ENCODE results near the gene NFE2L2. TPM values are rescaled to one million over a fixed set of nuclear protein-coding genes. Genes with fewer than 3 reads are reported as not detected.

The NFE2L2 gene
- total RNA-seq, 3 donors from 2014 or later (not counting 1 experiment from before 2014, with no cell fraction given) = 76.0 to 99.8 (median 84.6) TPM

DNA sequence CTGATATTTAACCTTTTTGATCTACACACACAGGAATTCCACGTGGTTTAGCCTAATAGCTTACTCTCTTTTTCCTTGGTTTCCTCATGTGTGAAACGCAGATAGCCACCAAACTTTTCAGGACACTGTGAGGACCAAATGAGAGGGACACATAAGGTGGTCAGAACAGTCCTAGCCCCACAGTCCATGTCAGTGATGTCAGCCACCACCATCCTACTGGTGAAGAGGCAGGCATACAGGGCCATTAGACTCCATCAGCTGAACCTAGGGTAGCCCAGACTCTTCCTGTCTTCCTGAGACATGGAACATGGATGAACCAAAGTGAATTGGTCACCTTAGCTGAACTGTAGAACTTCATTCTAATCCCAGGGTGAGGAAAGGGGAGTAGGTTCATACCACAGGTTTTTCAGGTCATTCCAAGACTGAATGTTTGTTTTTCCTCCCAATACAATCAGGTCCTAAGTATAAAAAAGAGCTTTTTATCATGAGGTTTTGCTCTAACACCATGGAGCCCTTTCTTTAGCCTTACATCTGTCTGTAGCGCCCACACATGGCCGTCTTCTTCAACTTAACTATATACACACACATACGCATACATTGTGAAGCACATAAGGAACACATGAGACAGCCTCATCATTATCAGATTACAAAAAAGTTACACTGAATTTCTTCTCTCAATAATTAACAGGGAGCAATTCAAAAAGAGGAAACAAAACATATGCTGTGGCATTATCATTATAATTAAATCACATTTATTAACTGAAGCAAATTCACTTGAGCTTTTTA lies 18.5 kb upstream of the NFE2L2 start:
- ATAC-seq (no peak), DNase-seq (no peak)
- no peaks in the 10 kb centered on the region for H3K9me3 Mint-ChIP-seq
- WGBS (ENCODE audit: insufficient coverage) = 95% methylated on average over 5 of the region's 5 CpGs
- peaks cover 11% of the 10 kb centered on the region for H3K4me1 ChIP-seq (ENCODE audit: control insufficient read depth, insufficient read depth, low read length)
- H3K4me1 Mint-ChIP-seq = peaks cover 15 to 22% of the 10 kb centered on the region in 2 donors
- no peaks in the 10 kb centered on the region for H3K27me3 Mint-ChIP-seq (ENCODE audit: low read depth in 2 of 2)
- no peak overlapping the region for H3K4me3 Mint-ChIP-seq
- H3K9me3 ChIP-seq (ENCODE audit: control insufficient read depth, insufficient read depth, low read length) = no peaks in the 10 kb centered on the region
- intact Hi-C loops (cut with micrococcal nuclease) = no loop called here
- H3K27ac ChIP-seq (ENCODE audit: low read length) = no peak overlapping the region
- no peak overlapping the region for H3K27ac Mint-ChIP-seq
- H3K4me3 ChIP-seq (ENCODE audit: low read length) = no peak overlapping the region
- TF ChIP-seq, protein P1, sequence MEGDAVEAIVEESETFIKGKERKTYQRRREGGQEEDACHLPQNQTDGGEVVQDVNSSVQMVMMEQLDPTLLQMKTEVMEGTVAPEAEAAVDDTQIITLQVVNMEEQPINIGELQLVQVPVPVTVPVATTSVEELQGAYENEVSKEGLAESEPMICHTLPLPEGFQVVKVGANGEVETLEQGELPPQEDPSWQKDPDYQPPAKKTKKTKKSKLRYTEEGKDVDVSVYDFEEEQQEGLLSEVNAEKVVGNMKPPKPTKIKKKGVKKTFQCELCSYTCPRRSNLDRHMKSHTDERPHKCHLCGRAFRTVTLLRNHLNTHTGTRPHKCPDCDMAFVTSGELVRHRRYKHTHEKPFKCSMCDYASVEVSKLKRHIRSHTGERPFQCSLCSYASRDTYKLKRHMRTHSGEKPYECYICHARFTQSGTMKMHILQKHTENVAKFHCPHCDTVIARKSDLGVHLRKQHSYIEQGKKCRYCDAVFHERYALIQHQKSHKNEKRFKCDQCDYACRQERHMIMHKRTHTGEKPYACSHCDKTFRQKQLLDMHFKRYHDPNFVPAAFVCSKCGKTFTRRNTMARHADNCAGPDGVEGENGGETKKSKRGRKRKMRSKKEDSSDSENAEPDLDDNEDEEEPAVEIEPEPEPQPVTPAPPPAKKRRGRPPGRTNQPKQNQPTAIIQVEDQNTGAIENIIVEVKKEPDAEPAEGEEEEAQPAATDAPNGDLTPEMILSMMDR (IDR thresholded peaks at IDR 0.05) = no peak
- no peaks in the 10 kb centered on the region for H3K36me3 Mint-ChIP-seq
- no peaks in the 10 kb centered on the region for H3K27me3 ChIP-seq (ENCODE audit: control insufficient read depth, insufficient read depth, low read length)
- no peaks in the 10 kb centered on the region for H3K36me3 ChIP-seq (ENCODE audit: control insufficient read depth, insufficient read depth, low read length)

DNA sequence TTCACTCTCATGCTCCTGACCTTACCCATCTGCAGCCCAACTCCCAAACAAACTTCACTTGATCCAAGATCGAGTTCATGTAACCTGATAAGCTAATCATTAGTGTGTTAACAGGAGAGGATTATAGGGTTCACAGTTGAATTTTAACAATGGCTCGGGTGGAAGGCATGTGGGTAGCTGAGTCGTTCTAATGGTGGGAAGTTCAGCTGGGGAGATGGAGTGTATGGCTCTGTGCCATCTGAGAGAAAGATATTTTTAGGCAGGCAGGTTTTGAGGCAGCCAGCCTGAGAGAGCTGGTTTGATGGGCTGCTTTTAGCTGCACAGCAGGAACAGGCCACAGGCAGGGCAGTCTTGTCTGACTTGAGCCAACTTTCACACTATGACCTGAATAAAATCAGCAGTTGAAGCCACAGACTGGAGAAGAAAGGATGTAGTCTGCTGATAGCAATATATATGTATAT lies 17.7 kb upstream of the NFE2L2 start:
- intact Hi-C loops (cut with micrococcal nuclease) = no loop called here
- Histone ChIP-seq H3K27ac (ENCODE audit: low read length) (no peak overlapping the region), H3K4me3 (ENCODE audit: low read length) (no peak overlapping the region), H3K36me3 (ENCODE audit: control insufficient read depth, insufficient read depth, low read length) (no peaks in the 10 kb centered on the region), H3K9me3 (ENCODE audit: control insufficient read depth, insufficient read depth, low read length) (no peaks in the 10 kb centered on the region), H3K4me1 (ENCODE audit: control insufficient read depth, insufficient read depth, low read length) (peaks cover 11% of the 10 kb centered on the region), H3K27me3 (ENCODE audit: control insufficient read depth, insufficient read depth, low read length) (no peaks in the 10 kb centered on the region)
- Mint-ChIP-seq H3K4me3 (no peak overlapping the region), H3K36me3 (no peaks in the 10 kb centered on the region), H3K27me3 (ENCODE audit: low read depth in 2 of 2) (no peaks in the 10 kb centered on the region), H3K9me3 (no peaks in the 10 kb centered on the region), H3K27ac (no peak overlapping the region), H3K4me1 (peaks cover 15 to 22% of the 10 kb centered on the region in 2 donors)
- WGBS (ENCODE audit: insufficient coverage) = 57% methylated on average over 3 of the region's 3 CpGs
- ATAC-seq (no peak), DNase-seq (no peak)
- TF ChIP-seq, protein P1 (IDR thresholded peaks at IDR 0.05) = no peak

DNA sequence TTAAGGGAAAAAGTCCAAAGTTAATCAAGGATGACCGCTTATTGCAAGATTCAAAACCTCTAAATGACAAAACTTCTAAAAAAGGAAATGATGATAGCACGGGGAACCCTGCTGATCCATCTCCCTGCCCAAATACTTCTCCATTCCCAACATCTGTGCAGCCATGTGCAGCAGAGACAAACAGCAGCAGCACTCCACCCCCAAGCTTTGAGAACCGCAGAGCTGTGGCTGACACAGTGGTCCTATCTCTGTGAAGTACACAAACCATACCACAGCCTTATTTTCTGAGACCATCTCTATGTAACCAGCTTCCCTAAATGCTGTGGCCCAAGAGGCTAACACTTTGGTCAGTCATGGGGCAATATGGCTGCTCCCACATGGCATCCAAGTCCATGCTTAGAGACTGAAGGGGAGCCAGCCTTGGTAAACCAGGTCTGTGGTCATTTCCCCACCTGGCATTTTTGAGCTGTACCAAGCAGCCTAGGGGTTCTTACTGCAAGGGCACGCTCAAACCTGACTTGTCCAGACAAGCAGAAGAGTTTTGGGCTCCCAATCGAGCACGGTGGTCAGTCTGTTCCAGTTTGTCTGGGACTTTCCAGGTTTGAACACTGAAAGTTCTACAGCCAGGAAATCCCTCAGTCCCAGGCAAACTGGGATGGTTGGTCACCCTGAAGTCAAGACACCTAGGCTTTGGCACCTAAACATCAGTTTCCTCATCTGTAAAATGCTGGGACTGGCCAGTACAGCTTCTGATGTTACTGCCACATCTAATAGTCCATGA lies 17.1 kb upstream of the NFE2L2 start:
- no peaks in the 10 kb centered on the region for H3K27me3 ChIP-seq (ENCODE audit: control insufficient read depth, insufficient read depth, low read length)
- Mint-ChIP-seq H3K9me3 (no peaks in the 10 kb centered on the region), H3K27me3 (ENCODE audit: low read depth in 2 of 2) (no peaks in the 10 kb centered on the region), H3K27ac (peak overlapping the region in 1 of 2 donors; percentile 17), H3K4me3 (no peak overlapping the region), H3K36me3 (no peaks in the 10 kb centered on the region), H3K4me1 (peaks cover 15 to 22% of the 10 kb centered on the region in 2 donors)
- no peak for DNase-seq
- no peak overlapping the region for H3K4me3 ChIP-seq (ENCODE audit: low read length)
- ATAC-seq = peak; percentile 29 to 81 (median 74)
- H3K9me3 ChIP-seq (ENCODE audit: control insufficient read depth, insufficient read depth, low read length) = no peaks in the 10 kb centered on the region
- H3K27ac ChIP-seq (ENCODE audit: low read length) = no peak overlapping the region
- peaks cover 11% of the 10 kb centered on the region for H3K4me1 ChIP-seq (ENCODE audit: control insufficient read depth, insufficient read depth, low read length)
- WGBS (ENCODE audit: insufficient coverage) = 62% methylated on average over 6 of the region's 6 CpGs
- TF ChIP-seq, protein P1 (IDR thresholded peaks at IDR 0.05) = no peak
- intact Hi-C loops (cut with micrococcal nuclease) = no loop called here
- H3K36me3 ChIP-seq (ENCODE audit: control insufficient read depth, insufficient read depth, low read length) = no peaks in the 10 kb centered on the region
